ENCODE data around the gene BCL2.

GRCh38 chr18:63356272-63356896, 36.8 kb upstream of the BCL2 start:
- TF ChIP-seq POLR2A (IDR thresholded peaks at IDR 0.05) (no peak), EP300 (IDR thresholded peaks at IDR 0.05; ENCODE audit: low read depth) (no peak), CTCF (IDR thresholded peaks at IDR 0.05) (no peak)

Measured in transverse colon (tissue), 3 donors.